H1 (cell line): ENCODE results near the gene CAMSAP3. TPM values are rescaled to one million over a fixed set of nuclear protein-coding genes. Genes with fewer than 3 reads are reported as not detected.

Experiments
- CTCF ChIA-PET: fragments of 300-600 bp; sonication (Branson Sonifier 250); formaldehyde crosslinking; loops from one replicate; lab custom pipeline; 2021; ENCODE audit not compliant: partially characterized antibody; lab: Charles Lee
- POLR2A ChIA-PET: fragments of 300-600 bp; sonication (Branson Sonifier 250); formaldehyde crosslinking; loops from one replicate; lab custom pipeline; 2021; ENCODE audit warnings: inconsistent platforms; ENCODE audit not compliant: partially characterized antibody; lab: Charles Lee
- DNase-seq, 2 experiments: peaks; one replicate each; pipeline versions ENCODE4 v3.0.0 to v3.0.0-alpha.2; 2010 to 2022; ENCODE audit warnings: low spot score in 2 of 2, low read depth in 1 of 2, mixed read lengths in 1 of 2
- FAIRE-seq: peaks from 2 replicates; lab custom pipeline; 2011; peaks lifted over from hg19 to GRCh38; lab: Jason Lieb, UNC
- H2AFZ ChIP-seq: 2 replicates; pipeline ENCODE4 v1.8.1; 2012; ENCODE audit warnings: low read length, inconsistent platforms
- H2AK5ac ChIP-seq: 2 replicates; pipeline ENCODE4 v1.6.1; 2013; ENCODE audit warnings: low read depth, low read length
- H2BK120ac ChIP-seq: replicated peaks from 2 replicates; pipeline ENCODE3; 2013; ENCODE audit warnings: low read depth, low read length, inconsistent platforms
- H2BK12ac ChIP-seq: 2 replicates; pipeline ENCODE4 v1.6.1; 2013; ENCODE audit warnings: low read depth, low read length
- H2BK15ac ChIP-seq: 2 replicates; pipeline ENCODE4 v1.6.1; 2013; ENCODE audit warnings: low read length
- H2BK20ac ChIP-seq: 2 replicates; pipeline ENCODE4 v1.6.1; 2013; ENCODE audit warnings: low read length
- H2BK5ac ChIP-seq: 2 replicates; pipeline ENCODE4 v1.6.1; 2013; ENCODE audit warnings: low read depth, low read length
- H3K14ac ChIP-seq: 2 replicates; pipeline ENCODE4 v1.6.1; 2013; ENCODE audit warnings: inconsistent platforms; ENCODE audit not compliant: insufficient read length
- H3K18ac ChIP-seq: 2 replicates; pipeline ENCODE4 v1.6.1; 2013; ENCODE audit warnings: low read length; ENCODE audit errors: extremely low read depth
- H3K23ac ChIP-seq: 2 replicates; pipeline ENCODE4 v1.6.1; 2013; ENCODE audit warnings: inconsistent platforms; ENCODE audit not compliant: insufficient read length
- H3K23me2 ChIP-seq: 2 replicates; pipeline ENCODE4 v1.6.1; 2013; ENCODE audit warnings: low read depth, low read length
- H3K27ac ChIP-seq: 2 replicates; pipeline ENCODE4 v1.6.1; 2011; ENCODE audit warnings: low read depth, low read length, inconsistent platforms
- H3K27me3 ChIP-seq, 4 experiments: replicated peaks in 1 of 4; 1 replicate in 1 of 4; 2 replicates in 3 of 4; pipeline versions ENCODE4 v1.6.1 to v1.8.1; 2011 to 2013; ENCODE audit warnings: low read length in 3 of 4, mild to moderate bottlenecking in 3 of 4, inconsistent platforms in 2 of 4, mixed read lengths in 2 of 4, moderate library complexity in 1 of 4; ENCODE audit not compliant: control insufficient read depth in 3 of 4, insufficient read depth in 3 of 4; ENCODE audit errors: extremely low read depth in 1 of 4
- H3K36me3 ChIP-seq, 4 experiments: 2 replicates each; pipeline versions ENCODE4 v1.6.1 to v1.8.1; 2011 to 2013; ENCODE audit warnings: mild to moderate bottlenecking in 4 of 4, low read length in 3 of 4, moderate library complexity in 2 of 4, control low read depth in 1 of 4, inconsistent platforms in 1 of 4; ENCODE audit not compliant: insufficient read depth in 4 of 4, control insufficient read depth in 2 of 4
- H3K4ac ChIP-seq: replicated peaks from 2 replicates; pipeline ENCODE3; 2013; ENCODE audit warnings: low read length, low read depth, mixed read lengths, inconsistent platforms; ENCODE audit not compliant: insufficient read length
- H3K4me1 ChIP-seq, 4 experiments: replicated peaks in 1 of 4; 1 replicate in 1 of 4; 2 replicates in 3 of 4; pipeline versions ENCODE4 v1.6.1 to v1.8.1; 2011 to 2013; ENCODE audit warnings: low read length in 3 of 4, inconsistent platforms in 2 of 4, mixed read lengths in 1 of 4; ENCODE audit not compliant: insufficient read depth in 4 of 4, control insufficient read depth in 3 of 4
- H3K4me2 ChIP-seq, 2 experiments: 2 replicates each; pipeline versions ENCODE4 v1.6.1 to v1.8.1; 2011 to 2013; ENCODE audit warnings: low read depth in 2 of 2, low read length in 2 of 2, control low read depth in 1 of 2, inconsistent platforms in 1 of 2, mild to moderate bottlenecking in 1 of 2; ENCODE audit not compliant: insufficient read depth in 1 of 2
- H3K4me3 ChIP-seq, 4 experiments: fragments of 200-600, 300-600 bp in 1 of 4; sonication (generic), shearing (Covaris generic), sonication (Bioruptor Twin) in 1 of 4; 2 replicates each; pipeline versions ENCODE4 v1.5.1 to v1.8.1; 2011 to 2016; ENCODE audit warnings: low read length in 4 of 4, low read depth in 3 of 4, control low read depth in 2 of 4, inconsistent platforms in 2 of 4, mild to moderate bottlenecking in 2 of 4, mixed read lengths in 1 of 4, moderate library complexity in 1 of 4; ENCODE audit not compliant: insufficient read depth in 2 of 4; ENCODE audit errors: extremely low read depth in 1 of 4
- H3K56ac ChIP-seq: replicated peaks from 2 replicates; pipeline ENCODE3; 2013; ENCODE audit warnings: low read depth, mild to moderate bottlenecking, mixed read lengths, low read length, inconsistent platforms; ENCODE audit not compliant: insufficient read length
- H3K79me1 ChIP-seq: 2 replicates; pipeline ENCODE4 v1.6.1; 2013; ENCODE audit warnings: low read depth, low read length, control low read depth
- H3K79me2 ChIP-seq, 2 experiments: 2 replicates each; pipeline versions ENCODE4 v1.6.1 to v1.8.1; 2012 to 2013; ENCODE audit warnings: low read length in 2 of 2, mild to moderate bottlenecking in 2 of 2, inconsistent platforms in 1 of 2; ENCODE audit not compliant: insufficient read depth in 2 of 2, control insufficient read depth in 1 of 2
- H3K9ac ChIP-seq, 4 experiments: replicated peaks in 1 of 4; 1 replicate in 1 of 4; 2 replicates in 3 of 4; pipeline versions ENCODE4 v1.6.1 to v1.8.1; 2011 to 2013; ENCODE audit warnings: low read depth in 3 of 4, low read length in 3 of 4, control low read depth in 2 of 4, mild to moderate bottlenecking in 2 of 4, moderate library complexity in 2 of 4, inconsistent platforms in 1 of 4; ENCODE audit errors: extremely low read depth in 1 of 4
- H3K9me3 ChIP-seq, 2 experiments: 2 replicates each; pipeline versions ENCODE4 v1.6.1 to v1.8.1; 2012 to 2013; ENCODE audit warnings: mild to moderate bottlenecking in 2 of 2, moderate library complexity in 2 of 2, control low read depth in 1 of 2, inconsistent platforms in 1 of 2, low read depth in 1 of 2, low read length in 1 of 2, mixed read lengths in 1 of 2; ENCODE audit not compliant: insufficient read depth in 2 of 2
- H4K20me1 ChIP-seq, 2 experiments: replicated peaks in 1 of 2; 2 replicates each; pipeline versions ENCODE3 to v1.8.1; 2011 to 2013; ENCODE audit warnings: inconsistent platforms in 2 of 2, low read length in 2 of 2, mild to moderate bottlenecking in 1 of 2; ENCODE audit not compliant: insufficient read depth in 2 of 2, control insufficient read depth in 1 of 2
- H4K5ac ChIP-seq: 2 replicates; pipeline ENCODE4 v1.6.1; 2013; ENCODE audit warnings: low read length, low read depth, mixed read lengths, inconsistent platforms; ENCODE audit not compliant: insufficient read length
- H4K8ac ChIP-seq: 2 replicates; pipeline ENCODE4 v1.8.0; 2013; ENCODE audit warnings: mild to moderate bottlenecking, moderate library complexity, low read length, inconsistent platforms; ENCODE audit not compliant: insufficient read depth; ENCODE audit errors: extremely low read depth
- H4K91ac ChIP-seq: replicated peaks from 2 replicates; pipeline ENCODE3; 2013; ENCODE audit warnings: low read length, mixed read lengths, inconsistent platforms; ENCODE audit not compliant: insufficient read length
- SUZ12 ChIP-seq: fragments of 200-600 bp; sonication (generic); IDR thresholded peaks from 2 replicates; pipeline ENCODE4 v1.6.1; 2012; ENCODE audit warnings: mild to moderate bottlenecking, inconsistent platforms, low read length, moderate library complexity, mixed read lengths
- WGBS, 2 experiments: shearing (Covaris generic) in 1 of 2; methylation state at CpG; one replicate each; pipeline versions ENCODE4 v1.1.6 to v1.1.7; 2013 to 2015; ENCODE audit warnings: low lambda C conversion rate in 2 of 2, mixed read lengths in 2 of 2, inconsistent platforms in 1 of 2, low coverage in 1 of 2, missing lambda C conversion rate in 1 of 2; ENCODE audit not compliant: insufficient replicate concordance in 2 of 2, insufficient coverage in 1 of 2, insufficient read length in 1 of 2; ENCODE audit errors: extremely low coverage in 1 of 2, missing lambda C conversion rate in 1 of 2; 5-methylcytosine and 5-hydroxymethylcytosine counted together
- polyA plus RNA-seq, 7 experiments: library from polyadenylated mRNA; depleted of rRNA in 3 of 7; stranded (reverse) in 5 of 7; unstranded in 2 of 7; fragments of >200 nt in 5 of 7; fragments of 200-250 nt in 2 of 7; gene quantifications; 1 replicate in 5 of 7; 2 replicates in 1 of 7; 4 replicates in 1 of 7; pipeline versions ENCODE4 v1.2.1 to v1.2.3, GENCODE V29; 2011 to 2013; ENCODE audit warnings: missing spikeins in 2 of 7, mixed read lengths in 2 of 7
- total RNA-seq: library from RNA; stranded (reverse); fragmentation: NEBNext Ultra II Directional; extraction: Animal tissue kit (Norgen Biotek cat#: 25700); gene quantifications from 2 replicates; pipeline ENCODE4 v1.2.1, GENCODE V29; 2021

Gene CAMSAP3
- total and polyA plus RNA-seq, 2 of the 8 experiments (the other 6 are each of a cell fraction or from before 2014, with no cell fraction given) = 11.4 to 30.4 TPM

GRCh38 chr19:7603919-7604318 is 8.3 kb downstream of the CAMSAP3 start:
- Histone ChIP-seq H2BK15ac (no peak overlapping the region), H3K23ac (no peak overlapping the region), H4K8ac (no peak overlapping the region), H3K79me1 (peaks cover 2% of the 10 kb centered on the region), H3K4ac (no peak overlapping the region), H2BK5ac (no peak overlapping the region), H3K27me3 (no peaks in the 10 kb centered on the region), H2AK5ac (no peak overlapping the region), H4K91ac (no peak overlapping the region), H3K56ac (no peak overlapping the region), H3K79me2 (peaks cover 0 to 11% of the 10 kb centered on the region in 2 experiments; a peak in 2 of 4 replicates), H3K14ac (no peak overlapping the region), H3K23me2 (peaks cover 10% of the 10 kb centered on the region; the same call in 1 of the 2 replicates), H3K9me3 (no peaks in the 10 kb centered on the region), H2BK20ac (no peak overlapping the region), H3K27ac (no peak overlapping the region), H4K20me1 (peaks cover 3 to 22% of the 10 kb centered on the region in 2 experiments), H3K4me1 (no peaks in the 10 kb centered on the region; a peak in 3 of 7 replicates), H3K9ac (no peak overlapping the region), H3K4me2 (no peak overlapping the region), H3K36me3 (peaks cover 2 to 8% (median 5%) of the 10 kb centered on the region in 4 experiments; a peak in 5 of 8 replicates), H3K18ac (no peak overlapping the region), H4K5ac (no peak overlapping the region), H2BK12ac (no peak overlapping the region), H2BK120ac (no peak overlapping the region), H3K4me3 (no peak overlapping the region)
- no peak for FAIRE-seq
- no peak for DNase-seq
- POLR2A ChIA-PET = no interaction called here
- 89% methylated on average over 9 of the region's 9 CpGs; no CpG with 5 or more reads in 1 of the 2 experiments for WGBS, 2 experiments
- TF ChIP-seq SUZ12 = no peak
- TF ChIP-seq, all 59 proteins: peak for 0
- CTCF ChIA-PET = interaction anchor here (0.9 to 1.2 kb wide), 3 partner anchors 15 to 38 kb away, joined by 3 to 8 read pairs (median 3); no protein-coding TSS in a partner anchor
- no peak overlapping the region for H2AFZ ChIP-seq
